PFSK-1 (cell line): ENCODE results near the gene LRCH1.

ENCODE experiments used
- POLR2AphosphoS5 ChIP-seq: IDR thresholded peaks from 2 replicates; pipeline ENCODE4 v1.6.1; 2012; ENCODE audit warnings: low read depth, mild to moderate bottlenecking, control low read depth, low read length, moderate library complexity
- REST ChIP-seq, 2 experiments: IDR thresholded peaks; 2 replicates each; pipeline versions ENCODE4 v1.6.1 to v1.8.0; 2011 to 2012; ENCODE audit warnings: low read depth in 2 of 2, low read length in 2 of 2, control low read depth in 1 of 2, inconsistent platforms in 1 of 2, mild to moderate bottlenecking in 1 of 2, moderate library complexity in 1 of 2; ENCODE audit not compliant: insufficient read depth in 1 of 2
- TAF1 ChIP-seq: IDR thresholded peaks from 2 replicates; pipeline ENCODE4 v1.6.1; 2012; ENCODE audit warnings: low read length, control low read depth, borderline replicate concordance; ENCODE audit not compliant: insufficient read depth

- TF ChIP-seq REST (IDR thresholded peaks at IDR 0.05; ENCODE audit: insufficient read depth in 1 of 2, low read depth in 2 of 2, low read length in 2 of 2) (no peak), POLR2AphosphoS5 (no peak), TAF1 (no peak)
Measured at GRCh38 chr13:46577696-46578589, 25.0 kb downstream of the LRCH1 start.
